Germinal center (tissue), 1 donor: ENCODE data around the gene FAAP20.

Source experiments
- DNase-seq: peaks from one replicate; pipeline ENCODE4 v3.0.0; 2012; ENCODE audit warnings: mixed read lengths, low spot score

Gene FAAP20

DNA sequence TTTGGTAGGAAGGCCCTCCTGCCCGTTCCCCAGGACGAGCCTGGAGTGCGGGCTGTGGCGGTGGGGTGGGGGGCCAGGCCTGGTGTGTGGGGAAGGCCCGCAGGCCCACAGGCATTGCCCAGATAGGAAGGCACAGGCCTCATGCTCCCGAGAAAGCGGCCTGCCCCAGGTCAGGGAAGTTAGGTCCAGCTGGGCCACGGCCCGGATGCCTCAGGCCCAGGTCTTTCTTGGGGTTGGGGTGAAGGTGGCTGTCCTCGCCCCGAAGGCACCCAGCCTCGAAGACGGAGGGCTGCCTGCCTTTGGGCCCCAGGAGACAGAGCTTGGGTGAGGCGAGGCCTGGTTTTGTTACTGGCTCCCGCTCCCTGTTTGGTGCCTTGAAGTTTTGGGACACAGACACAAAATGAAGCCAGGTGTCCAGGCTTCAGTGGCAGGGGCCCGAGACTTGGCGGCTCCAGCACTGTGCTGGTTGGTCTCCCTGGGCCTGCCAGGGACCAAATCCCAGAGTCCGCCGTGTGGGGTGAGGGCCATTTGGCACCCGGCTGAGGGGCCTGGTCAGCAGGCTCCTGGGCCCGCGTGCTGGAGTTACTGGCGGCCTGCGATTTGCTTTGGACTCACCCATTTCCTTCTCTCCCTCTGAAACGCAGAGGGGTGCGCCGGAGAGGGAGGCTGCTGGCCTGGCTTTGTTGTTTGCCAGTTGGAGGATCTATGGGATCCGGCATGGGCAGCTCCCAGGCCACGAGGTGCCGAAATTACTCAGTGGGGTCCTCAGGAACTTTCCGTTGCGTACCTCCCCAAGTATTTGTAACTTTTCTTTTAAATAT, 35.5 kb upstream of the FAAP20 start:
- no peak for DNase-seq

DNA sequence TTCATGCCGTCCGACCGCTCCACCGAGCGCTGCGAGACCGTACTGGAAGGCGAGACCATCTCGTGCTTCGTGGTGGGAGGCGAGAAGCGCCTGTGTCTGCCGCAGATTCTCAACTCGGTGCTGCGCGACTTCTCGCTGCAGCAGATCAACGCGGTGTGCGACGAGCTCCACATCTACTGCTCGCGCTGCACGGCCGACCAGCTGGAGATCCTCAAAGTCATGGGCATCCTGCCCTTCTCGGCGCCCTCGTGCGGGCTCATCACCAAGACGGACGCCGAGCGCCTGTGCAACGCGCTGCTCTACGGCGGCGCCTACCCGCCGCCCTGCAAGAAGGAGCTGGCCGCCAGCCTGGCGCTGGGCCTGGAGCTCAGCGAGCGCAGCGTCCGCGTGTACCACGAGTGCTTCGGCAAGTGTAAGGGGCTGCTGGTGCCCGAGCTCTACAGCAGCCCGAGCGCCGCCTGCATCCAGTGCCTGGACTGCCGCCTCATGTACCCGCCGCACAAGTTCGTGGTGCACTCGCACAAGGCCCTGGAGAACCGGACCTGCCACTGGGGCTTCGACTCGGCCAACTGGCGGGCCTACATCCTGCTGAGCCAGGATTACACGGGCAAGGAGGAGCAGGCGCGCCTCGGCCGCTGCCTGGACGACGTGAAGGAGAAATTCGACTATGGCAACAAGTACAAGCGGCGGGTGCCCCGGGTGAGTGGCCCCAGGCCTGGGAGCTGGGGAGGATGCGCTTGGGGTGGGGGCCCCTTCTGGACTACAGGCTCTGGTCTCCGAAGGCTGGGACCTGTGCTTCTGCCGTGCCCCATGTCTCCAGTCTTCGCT, 34.7 kb upstream of the FAAP20 start:
- DNase-seq: peak; percentile 49

DNA sequence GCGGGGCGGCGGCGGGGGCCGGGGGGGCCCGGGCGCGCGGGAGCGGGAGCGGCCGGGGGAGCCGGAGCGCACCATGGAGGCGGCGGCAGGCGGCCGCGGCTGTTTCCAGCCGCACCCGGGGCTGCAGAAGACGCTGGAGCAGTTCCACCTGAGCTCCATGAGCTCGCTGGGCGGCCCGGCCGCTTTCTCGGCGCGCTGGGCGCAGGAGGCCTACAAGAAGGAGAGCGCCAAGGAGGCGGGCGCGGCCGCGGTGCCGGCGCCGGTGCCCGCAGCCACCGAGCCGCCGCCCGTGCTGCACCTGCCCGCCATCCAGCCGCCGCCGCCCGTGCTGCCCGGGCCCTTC, 34.1 kb upstream of the FAAP20 start:
- peak; percentile 37 for DNase-seq

DNA sequence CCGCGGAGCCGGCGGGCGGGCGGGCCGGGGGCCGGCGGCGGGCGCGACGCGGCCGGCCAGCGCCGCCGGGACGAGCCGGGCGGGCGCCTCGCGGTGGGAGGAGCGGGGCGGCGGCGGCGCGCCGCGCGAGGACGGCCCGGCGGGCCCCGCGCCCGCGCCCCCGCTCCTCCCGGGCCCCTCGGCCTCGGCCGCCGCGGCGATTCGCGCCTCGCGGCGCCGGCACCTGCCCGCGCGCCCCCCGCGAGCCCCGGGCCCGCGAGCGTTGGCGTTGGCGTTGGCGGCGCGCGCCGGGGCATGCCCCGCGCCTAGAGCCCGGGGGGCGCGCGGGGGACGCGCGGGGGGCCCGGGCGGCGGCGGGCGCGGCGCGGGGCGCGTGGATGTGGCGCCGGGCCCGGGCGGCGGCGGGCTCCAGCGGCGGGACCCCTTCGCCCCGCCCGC, 33.6 kb upstream of the FAAP20 start, which contains the start of gene SKI:
SKI (plus strand) TSS at position 163 of the 438 bp plus-strand sequence. CDS start 448 bp downstream, outside the sequence.
- no peak for DNase-seq

DNA sequence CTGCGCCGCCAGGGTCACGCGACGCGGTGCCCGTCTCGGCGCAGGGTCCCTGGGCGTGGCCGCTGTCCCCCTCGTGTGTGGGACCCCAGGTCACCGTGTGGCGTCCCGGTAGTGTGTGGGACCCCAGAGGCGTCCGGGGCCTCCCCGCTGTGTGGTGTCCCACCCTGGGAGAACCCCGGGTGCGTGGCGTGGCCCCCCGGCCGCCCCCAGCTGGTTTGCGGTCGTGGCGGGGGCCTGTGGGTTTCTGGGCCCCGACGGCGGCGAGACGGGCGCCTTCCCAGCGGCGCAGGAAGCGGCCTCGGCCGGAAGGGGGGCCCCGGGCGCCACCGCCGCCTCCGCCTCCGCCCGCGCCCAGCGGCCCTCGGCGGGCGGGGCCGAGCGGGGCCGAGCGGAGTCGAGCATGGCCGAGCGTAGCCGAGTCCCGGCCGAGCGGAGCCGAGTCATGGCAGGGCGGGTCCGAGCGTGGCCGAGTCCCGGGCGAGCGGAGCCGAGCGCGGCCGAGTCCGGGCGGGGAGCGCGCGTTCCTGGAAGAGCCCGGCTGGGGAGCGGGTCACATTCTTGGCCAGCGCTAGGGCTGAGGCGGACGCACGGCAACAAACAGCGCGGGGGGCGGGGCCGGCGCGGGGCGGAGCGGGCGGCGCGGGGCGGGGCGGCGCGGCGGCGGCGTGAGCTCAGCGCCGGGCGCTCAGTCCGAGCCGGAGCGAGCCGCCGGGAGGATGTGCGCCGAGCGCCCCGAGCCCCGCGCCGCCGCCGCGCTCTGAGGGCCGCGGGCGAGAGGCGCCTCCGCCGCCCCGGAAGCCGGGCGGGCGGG, 33.0 kb upstream of the FAAP20 start:
- peak; percentile 98 for DNase-seq

DNA sequence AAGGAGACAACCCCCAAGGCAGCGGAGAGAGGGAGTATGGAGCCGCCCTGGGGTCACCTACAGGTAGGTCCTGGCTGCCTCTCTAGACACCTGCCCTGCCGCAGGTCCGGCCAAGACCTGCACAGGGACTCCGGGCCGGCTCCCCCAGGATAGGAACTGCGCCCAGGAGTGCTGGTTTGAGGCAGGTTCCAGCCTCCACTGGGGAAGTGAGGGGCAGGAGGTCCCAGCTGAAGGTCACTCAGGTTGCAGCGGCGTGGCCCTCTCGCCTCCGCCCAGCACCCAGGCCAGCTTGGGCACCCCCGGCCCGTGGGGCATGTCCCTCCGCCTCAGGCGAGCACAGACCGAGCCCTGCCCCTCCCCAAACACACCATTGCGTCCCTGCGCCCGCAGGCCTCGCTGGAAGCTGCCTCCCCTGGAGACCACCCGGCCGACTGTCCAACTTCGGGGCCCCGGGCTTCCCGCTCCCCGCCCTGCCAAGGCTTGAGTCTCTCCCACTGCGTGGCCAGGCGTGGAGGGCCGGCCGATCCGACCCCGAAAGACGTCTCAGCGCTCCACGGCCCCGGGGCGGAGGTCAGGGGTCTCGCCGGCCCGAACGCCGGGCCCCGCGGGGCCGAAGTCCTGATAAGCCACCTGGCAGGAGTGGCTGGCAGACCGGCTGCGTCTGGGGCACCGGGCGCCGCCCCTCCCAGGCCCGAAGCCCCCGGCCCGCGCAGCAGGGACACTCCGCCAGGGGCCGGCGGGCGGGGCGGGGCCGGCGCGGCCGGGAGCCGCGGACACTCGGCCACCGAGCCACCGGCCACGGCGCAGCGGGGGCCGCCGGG, 32.2 kb upstream of the FAAP20 start:
- DNase-seq: no peak

DNA sequence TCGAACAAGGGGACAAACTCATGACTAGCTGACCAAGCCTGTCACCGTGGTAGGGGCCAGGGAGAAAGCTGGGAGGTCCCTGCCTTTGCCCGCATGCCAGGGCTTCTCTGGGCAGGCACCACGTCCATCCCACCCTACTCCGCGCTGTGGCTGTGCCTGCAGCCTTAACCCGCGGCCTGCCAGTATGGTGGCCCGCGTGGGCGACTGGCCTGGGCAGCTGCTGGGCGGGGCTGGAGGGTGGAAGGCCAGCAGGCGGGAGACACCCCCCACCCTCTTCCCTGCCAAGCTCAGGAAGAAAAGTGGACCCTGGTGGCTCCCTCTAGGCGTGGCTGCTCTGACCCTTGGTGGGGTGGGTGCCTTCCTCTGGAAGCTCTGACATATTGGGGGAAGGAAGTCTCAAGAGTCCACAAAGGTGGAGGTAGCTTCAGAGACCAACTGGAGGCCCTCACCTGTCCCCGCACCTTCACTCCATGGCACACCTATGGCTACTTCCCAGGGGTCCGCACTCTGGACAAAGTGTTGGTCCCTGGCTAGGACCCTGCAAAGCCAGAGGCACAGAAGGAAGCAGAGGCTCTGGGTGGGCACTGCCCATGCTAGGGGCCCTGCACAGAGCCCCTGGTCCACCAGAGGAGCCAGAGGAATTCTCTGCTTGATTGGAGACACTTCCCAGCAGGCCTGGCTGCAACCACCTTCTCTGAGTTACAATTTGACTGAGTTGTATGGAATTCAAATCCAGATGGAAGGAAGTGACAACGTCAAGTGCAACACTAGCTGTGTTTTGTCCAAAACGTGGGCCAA, 30.3 kb upstream of the FAAP20 start:
- no peak for DNase-seq

DNA sequence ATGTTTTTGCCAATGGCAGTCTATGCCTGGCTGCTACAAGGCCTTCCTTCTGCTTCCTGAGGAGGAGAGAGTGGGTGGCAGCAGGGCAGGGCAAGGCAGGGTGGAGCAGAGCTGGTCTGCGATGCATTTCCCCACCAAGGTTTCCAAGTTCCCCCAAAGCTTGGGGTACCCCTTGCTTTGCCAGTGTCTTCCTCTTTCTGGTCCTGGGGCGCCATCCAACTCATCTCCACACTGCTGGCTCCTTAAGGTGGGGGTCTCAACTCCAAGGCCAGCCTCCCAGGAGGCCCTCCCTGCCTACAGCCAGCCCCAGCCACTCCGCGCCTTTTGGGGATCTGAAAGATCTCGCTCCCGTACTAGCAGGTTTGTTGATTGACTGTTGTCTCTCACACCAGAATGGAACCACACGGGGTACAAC, 29.6 kb upstream of the FAAP20 start:
- no peak for DNase-seq

DNA sequence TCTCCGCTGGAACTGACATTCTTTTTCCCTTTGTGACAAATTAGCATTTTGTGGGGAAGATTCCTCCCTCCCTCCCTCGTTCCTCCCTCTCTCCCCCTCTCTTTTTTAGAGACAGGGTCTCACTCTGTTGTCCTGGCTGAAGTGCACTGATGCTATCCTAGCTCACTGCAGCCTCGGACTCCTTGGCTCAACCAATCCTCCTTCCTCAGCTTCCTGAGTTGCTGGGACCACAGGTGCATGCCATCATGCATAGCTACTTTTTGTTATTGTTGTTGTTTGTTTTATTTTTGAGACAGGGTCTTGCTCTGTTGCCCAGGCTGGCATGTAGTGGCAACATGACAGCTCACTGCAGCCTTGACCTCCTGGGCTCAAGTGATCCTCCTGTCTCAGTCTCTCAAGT, 26.7 kb upstream of the FAAP20 start:
- DNase-seq: no peak

DNA sequence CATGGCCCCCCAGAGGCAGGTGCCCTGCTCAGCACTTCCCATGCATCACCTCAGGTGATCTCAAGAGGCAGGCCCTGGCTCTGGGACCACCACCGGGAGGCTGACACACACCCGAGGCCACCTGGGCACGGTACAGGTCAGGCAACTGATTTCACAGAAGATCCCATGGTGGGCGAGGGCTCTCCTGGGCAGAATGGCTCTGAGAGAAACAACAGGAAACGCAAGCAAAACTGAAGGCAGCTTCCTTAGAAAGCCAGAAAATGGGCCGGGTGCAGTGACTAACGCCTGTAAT, 22.1 kb upstream of the FAAP20 start:
- DNase-seq: no peak

DNA sequence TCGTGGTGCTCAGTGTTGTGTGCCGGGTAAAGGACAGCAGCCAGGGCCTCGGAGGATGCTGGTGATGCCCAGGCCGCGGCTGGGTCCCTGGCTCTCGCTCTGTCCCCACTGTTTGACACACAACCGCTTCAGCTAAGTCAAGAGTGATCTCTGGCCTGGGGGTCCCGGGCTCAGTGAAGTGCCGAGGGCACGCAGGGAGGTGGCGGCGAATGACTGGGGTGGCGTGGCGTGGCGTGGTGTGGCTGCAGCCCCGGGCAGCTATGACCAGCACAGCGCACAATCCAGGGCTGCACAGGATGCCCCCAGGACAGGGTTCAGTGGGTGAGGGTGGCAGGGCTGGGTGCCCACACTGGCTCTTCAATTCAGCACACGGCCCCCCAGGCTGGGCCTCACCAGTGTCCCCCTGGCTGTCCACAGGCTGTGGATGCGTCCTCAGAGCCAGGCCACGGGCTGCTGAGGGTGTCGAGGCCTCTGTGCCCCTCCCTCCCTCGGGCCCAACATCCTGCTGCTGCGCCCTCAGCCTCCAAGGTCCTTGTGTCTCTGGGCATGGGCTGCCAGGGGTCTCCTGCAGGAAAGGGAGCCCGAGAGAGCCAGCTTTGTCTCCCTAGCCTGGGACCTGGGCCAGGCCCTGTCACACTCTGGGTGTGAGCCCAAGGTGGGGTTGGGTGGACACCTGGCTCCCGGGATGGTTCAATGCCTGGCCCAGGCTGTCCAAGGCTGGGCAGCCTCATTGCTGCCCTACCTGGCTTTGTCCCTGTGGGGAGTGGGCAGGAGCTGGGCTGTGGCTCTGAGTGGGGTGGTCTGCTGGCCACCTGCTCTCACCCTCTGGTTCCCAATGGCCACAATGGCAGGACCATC, 21.6 kb upstream of the FAAP20 start:
- DNase-seq: no peak

DNA sequence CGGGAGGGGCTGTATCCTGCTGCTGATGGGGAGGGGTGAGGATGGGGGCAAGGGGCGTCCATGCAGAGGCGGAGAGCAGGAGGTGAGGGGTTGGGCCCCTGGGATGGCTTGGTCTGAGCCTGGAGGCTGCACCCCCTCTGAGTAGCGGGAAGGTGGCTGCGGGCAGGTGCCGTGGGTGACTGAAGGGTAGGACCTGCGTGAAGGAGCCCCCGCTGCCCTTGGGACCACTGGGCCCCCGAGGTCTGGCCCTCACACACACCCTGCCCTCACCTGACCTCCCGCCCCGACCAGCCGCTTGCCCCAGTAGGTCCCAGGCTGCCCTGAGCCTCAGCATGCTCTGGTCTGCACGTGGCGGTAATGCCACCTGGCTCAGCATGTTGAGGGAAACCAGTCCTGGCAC, 20.8 kb upstream of the FAAP20 start:
- no peak for DNase-seq

DNA sequence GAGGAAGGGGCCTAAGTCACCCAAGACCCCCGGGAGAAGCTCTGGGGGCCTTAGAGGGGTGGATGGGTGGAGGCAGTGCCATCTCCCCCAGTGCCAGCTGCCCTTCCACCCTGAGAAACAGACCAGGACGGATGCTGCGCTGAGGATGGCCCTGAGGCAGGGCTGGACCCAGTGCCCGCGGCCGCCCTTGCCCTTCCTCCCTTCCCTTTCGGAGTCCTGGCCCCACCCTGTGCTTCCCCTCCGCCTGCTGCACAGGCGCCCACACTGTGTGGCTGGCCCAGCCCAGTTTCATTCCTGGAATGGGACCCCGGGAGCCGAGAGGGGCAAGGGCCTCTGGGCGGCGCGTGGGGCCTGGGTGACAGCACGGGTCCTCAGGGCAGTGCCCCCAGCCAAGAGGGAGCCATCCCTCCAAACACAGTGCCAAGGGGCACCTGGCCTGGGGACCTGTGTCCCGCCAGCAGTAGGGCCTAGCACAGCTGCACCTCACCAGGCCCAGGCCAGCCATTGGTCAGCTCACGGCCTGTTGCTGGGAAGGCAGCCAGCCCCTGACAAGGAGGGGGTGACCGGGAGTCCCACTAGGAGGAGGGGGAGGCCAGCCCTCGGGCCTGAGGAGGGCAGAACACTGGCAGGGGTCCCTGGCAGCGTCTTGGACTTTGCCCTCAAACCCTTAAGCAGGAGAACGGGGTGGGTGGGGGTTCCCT, 20.1 kb upstream of the FAAP20 start:
- no peak for DNase-seq

DNA sequence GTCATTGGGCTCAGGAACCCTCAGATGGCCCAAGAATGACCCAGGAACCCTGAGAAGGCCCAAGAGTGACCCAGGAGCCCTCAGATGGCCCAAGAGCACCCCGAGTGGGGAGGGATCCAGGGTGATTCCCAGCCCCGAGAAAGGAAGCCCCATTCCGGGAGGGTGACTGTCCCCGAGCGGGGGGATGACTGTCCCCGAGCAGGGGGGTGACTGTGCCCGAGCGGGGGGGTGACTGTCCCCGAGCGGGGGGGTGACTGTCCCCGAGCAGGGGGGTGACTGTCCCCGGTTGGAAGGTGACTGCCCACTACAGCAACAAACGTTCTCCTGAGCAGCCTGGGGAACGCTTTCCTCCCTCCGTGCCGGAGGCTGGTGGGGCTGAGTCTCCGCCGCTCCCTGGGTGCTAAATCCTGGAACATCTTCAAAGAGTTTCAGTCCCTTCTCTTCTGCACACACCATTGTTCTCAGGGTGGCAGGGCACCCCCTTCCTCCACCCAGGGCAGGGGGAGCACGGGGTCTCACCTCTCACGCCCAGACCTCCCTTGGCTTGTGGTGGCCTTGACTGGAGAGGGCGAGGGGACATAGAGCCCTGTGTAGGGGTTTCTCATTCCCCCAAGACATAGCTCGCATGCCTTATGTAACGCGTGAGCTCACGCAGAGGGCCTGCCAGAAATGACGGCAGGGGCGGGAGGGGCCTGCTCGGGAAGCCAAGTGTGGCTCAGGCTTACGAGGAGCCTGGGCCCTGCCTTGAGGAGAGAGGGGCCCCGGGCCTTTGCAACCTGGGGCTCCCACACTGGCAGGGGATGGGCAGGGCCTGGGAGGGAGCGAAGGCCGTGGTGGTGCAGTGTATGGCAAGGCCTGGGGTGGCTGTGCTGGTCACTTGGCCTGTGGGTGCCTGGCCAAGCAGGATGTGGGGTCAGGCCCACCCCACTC, 19.3 kb upstream of the FAAP20 start:
- DNase-seq: no peak

DNA sequence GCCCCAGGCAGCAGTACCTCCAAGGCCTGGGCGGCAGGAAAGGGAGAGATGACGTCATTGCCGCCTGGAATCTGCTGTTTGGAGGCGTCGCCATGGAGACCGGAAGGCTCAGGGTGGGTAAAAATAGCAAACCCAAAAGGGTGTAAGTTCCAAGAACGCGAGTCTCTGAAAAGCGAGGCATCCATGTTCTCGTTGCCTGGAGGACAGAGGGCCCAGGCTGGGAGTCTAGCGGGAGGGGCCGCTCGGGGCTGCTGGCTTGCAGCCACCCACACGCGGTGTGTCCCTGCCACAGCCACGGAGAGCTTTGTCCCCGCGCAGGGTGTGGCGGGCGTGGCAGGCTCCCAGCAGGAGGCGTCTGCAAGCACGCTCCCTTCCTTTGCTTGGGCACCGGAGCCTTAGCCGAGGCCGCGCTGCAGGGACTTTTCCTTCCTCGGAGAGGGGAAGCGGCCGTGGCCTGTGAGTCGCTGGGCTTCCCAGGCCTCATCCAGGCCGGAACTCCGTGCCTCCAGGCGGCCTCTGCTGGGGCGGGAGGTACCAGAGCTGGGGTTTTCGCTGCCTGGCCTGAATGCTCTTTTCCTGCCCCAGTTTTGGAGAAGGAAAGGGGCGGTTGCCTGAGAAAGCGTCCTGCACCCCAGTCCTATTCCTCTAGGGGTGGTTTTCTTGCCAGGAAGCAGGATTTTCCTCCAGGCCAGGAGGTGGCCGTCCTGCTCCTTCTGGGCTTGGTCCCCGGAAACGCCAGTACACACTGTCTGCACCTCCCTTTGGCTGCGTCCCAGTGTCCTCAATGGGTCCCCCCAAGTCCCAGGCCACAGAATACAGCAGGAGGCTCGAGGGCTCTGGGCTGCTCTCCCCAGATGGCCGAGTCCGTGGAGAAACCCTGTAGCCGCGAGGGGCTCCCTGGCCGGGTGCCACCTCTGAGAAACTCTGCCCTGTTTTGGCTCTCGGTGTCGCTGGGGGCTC, 18.2 kb upstream of the FAAP20 start:
- no peak for DNase-seq

DNA sequence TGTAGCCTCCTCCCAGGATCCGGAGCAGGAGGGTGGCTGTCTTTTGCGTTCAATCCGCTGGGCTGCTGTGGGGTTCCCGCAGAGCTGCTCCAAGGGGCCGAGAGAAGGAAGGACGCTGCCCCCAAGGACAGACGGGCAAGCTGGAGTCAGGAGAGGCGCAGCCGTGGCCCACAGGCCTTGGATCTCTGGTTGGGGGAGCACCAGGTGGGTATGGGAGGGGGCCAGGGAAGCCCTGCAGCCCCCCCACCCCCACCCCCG, 17.6 kb upstream of the FAAP20 start:
- no peak for DNase-seq

DNA sequence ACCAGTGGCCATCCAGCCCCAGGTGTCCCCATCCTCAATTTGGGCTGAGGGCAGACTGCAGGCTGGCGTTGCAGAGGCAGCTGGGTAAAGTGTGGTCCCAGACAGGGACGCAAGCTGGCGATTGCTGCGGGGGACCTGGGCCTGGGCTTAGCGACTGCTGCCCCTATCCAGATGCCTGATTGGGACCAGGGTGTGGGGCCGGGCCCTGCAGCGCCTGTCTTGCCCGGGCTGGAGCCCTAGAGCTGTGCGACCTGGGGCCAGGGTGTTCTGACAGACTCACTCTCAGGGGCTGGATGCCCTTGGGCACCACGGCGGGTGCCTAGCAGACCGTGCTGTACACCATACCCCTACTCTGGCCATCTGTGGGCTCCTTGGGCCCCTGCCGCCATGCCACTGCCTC, 16.2 kb upstream of the FAAP20 start:
- DNase-seq: no peak
